Measurements from ENCODE around the gene PRDX3. TPM values are rescaled to one million over a fixed set of nuclear protein-coding genes. Genes with fewer than 3 reads are reported as not detected.
"Not testable (repeated sequence)": the region's sequence is repeated elsewhere in the genome, so short reads cannot be mapped to it uniquely, and the experiment has no call there.

PRDX3 gene
- total and polyA plus RNA-seq, 8 donors, result 27.1 to 87.4 (median 45.0) TPM

DNA sequence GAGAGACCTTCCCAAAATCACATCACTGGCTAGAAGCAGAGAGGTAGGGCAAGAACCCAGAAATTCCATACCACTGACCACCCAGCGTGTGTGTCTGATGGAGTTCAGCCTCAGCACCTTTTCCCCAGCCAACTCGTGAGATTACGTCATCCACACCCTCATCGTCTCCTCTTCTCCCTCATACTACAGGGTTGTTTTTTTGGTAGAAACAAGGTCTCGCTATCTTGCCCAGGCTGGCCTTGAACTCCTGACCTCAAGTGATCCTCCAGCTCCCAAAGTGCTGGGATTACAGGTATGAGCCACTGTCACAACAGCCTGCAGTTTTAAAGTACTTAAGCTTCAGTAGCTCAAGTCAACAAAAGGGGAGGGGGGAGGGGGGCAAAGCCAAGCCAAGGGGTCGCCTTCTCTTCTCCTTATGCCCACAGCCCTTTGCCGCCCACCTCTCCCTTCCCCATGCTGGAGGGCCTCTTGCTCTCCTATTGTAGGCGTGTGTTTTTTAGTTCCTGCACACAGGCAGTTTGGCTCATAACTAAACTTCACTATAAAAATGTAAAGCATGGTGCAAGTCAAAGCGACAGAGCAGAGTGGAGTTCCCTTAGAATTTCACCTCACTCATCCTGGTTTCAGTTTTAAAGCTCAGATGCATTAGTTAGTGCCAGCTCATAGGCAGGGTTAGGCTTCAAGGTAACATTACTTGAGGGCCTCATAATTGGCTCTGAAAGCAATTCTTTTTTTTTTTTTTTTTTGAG, 5.2 kb upstream of the PRDX3 start:
- TF ChIP-seq, protein P1, sequence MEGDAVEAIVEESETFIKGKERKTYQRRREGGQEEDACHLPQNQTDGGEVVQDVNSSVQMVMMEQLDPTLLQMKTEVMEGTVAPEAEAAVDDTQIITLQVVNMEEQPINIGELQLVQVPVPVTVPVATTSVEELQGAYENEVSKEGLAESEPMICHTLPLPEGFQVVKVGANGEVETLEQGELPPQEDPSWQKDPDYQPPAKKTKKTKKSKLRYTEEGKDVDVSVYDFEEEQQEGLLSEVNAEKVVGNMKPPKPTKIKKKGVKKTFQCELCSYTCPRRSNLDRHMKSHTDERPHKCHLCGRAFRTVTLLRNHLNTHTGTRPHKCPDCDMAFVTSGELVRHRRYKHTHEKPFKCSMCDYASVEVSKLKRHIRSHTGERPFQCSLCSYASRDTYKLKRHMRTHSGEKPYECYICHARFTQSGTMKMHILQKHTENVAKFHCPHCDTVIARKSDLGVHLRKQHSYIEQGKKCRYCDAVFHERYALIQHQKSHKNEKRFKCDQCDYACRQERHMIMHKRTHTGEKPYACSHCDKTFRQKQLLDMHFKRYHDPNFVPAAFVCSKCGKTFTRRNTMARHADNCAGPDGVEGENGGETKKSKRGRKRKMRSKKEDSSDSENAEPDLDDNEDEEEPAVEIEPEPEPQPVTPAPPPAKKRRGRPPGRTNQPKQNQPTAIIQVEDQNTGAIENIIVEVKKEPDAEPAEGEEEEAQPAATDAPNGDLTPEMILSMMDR (IDR thresholded peaks at IDR 0.05), result no peak
- Histone ChIP-seq H3K4me1 (no peaks in the 10 kb centered on the region), H3K4me3 (no peak overlapping the region), H3K36me3 (no peaks in the 10 kb centered on the region), H3K27me3 (no peaks in the 10 kb centered on the region), H3K9me3 (no peaks in the 10 kb centered on the region), H3K27ac (no peak overlapping the region)
- ATAC-seq, result no peak
- FAIRE-seq, result no peak
- WGBS, 2 donors, result 91 to 95% methylated on average over 8 to 9 of the region's 9 CpGs
- no peak for DNase-seq
- intact Hi-C loops (cut with DNase I), result no loop called here

DNA sequence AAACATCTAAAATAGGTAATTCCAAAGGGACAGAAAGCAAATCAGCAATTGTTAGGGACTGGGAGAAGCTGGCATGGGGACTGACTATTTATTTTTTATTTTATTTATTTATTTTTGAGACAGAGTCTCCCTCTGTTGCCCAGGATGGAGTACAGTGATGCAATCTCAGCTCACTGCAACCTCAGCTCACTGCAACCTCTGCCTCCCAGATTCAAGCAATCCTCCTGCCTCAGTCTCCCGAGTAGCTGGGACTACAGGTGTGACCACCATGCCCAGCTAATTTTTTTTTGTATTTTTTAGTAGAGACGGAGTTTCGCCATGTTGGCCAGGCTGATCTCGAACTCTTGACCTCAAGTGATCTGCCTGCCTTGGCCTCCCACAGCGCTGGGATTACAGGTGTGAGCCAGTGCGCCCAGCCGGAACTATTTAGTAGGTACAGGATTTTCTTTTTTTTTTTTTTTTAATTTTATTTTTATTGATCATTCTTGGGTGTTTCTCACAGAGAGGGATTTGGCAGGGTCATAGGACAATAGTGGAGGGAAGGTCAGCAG, 2.3 kb upstream of the PRDX3 start:
- DNase-seq; H3K27me3 ChIP-seq; H3K4me1 ChIP-seq; ATAC-seq; intact Hi-C loops (cut with DNase I); H3K4me3 ChIP-seq; H3K27ac ChIP-seq; FAIRE-seq; H3K36me3 ChIP-seq; H3K9me3 ChIP-seq: not testable (repeated sequence)
- 95 to 97% methylated on average over 7 of the region's 7 CpGs for WGBS, 2 donors

DNA sequence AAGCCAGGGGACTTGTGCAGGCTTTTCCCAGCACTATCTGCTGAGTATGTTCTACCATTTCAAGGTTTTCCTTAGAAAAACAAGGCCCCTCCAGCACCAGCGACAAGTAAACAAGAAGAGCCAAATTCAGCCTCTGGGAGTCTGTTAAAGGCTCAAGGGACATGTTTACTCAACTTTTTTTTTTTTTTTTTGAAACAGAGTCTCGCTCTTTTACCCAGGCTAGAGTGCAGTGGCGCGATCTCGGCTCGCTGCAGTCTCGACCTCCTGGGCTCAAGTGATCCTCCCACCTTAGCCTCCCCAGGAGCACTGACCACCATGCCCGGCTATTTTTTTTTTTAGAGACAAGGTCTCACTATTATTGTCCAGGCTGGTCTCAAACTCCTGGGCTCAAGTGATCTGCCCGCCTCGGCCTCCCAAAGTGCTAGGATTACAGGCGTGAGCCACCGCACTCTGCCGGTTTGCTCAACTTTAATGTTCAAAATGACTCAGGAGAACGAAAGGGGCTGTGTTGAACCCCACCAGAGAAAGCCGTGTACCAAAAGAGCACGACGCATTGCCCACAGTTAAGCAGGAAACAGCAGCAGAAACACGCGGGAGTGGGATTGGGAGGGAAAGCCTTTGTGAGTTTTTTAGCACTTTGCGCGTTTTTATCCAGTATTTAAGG, 772 bp downstream of the PRDX3 start:
- Histone ChIP-seq H3K4me1 (peaks cover 0 to 3% (median 0%) of the 10 kb centered on the region in 3 donors), H3K27ac (peak overlapping the region in 3 of 4 donors; percentile 50 to 91 (median 74)), H3K36me3 (peaks cover 0 to 6% (median 2%) of the 10 kb centered on the region in 3 donors), H3K4me3 (peak overlapping the region; percentile 63 to 92 (median 88)), H3K27me3 (no peaks in the 10 kb centered on the region), H3K9me3 (no peaks in the 10 kb centered on the region)
- TF ChIP-seq, protein P1 (IDR thresholded peaks at IDR 0.05), result no peak
- intact Hi-C loops (cut with DNase I), result no loop called here
- ATAC-seq (peak; percentile 5 to 38 (median 22)), DNase-seq (peak in 1 of 6 donors; percentile 21), FAIRE-seq (no peak)
- 4 to 6% methylated on average over 21 of the region's 21 CpGs for WGBS, 2 donors

DNA sequence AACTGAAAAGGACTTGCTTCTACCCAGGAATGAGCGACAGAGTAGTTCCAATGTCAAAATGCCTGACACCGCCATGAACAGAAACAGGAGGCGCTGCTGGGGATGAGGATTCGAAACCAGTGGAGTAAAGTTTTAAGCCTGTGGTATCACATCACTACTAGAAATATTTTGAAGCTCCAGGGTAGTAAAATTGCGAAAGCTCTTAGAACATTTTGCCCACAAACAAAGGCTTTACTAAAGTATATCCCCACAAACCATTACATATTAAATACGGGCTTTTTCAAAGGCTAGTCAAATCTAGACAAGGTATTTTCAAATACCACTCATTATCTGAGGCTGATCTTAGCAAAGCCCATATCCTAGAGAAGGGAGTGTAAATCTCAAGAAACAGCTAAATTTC, 2.4 kb downstream of the PRDX3 start:
- no peak overlapping the region for H3K27ac ChIP-seq
- FAIRE-seq, result no peak
- intact Hi-C loops (cut with DNase I), result no loop called here
- no peak for DNase-seq
- TF ChIP-seq, protein P1 (IDR thresholded peaks at IDR 0.05), result no peak
- 96 to 98% methylated on average over 6 of the region's 6 CpGs for WGBS, 2 donors
- no peak for ATAC-seq
- H3K4me3 ChIP-seq, result no peak overlapping the region
- H3K4me1 ChIP-seq, result peaks cover 0 to 3% (median 0%) of the 10 kb centered on the region in 3 donors
- peaks cover 3 to 19% (median 19%) of the 10 kb centered on the region in 3 donors for H3K36me3 ChIP-seq
- no peaks in the 10 kb centered on the region for H3K9me3 ChIP-seq
- no peaks in the 10 kb centered on the region for H3K27me3 ChIP-seq

DNA sequence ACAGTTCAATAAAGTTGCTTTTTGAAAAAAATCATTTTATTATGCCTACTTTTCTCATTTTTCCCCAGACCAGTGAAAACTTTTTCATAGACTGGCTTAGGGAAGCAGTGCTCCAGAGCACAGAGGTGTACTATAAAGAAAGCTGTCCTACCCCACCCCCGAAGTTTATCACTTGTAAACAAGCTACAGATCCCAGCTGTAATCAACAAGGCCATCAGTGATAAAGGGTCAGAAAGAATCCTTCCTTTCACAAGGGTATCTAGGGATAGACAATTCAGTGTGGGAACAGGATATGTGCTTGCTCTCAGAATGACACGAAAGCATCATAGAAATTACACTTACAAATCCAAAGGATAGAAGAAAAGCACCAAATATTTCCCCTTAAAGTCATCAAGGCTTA, 4.5 kb downstream of the PRDX3 start:
- Histone ChIP-seq H3K4me3 (no peak overlapping the region), H3K36me3 (peaks cover 3 to 27% (median 24%) of the 10 kb centered on the region in 3 donors), H3K4me1 (peaks cover 0 to 3% (median 0%) of the 10 kb centered on the region in 3 donors), H3K9me3 (no peaks in the 10 kb centered on the region), H3K27ac (no peak overlapping the region), H3K27me3 (no peaks in the 10 kb centered on the region)
- ATAC-seq (no peak), FAIRE-seq (no peak), DNase-seq (no peak)
- WGBS, 2 donors, result 59% methylated on average over 2 of the region's 2 CpGs
- intact Hi-C loops (cut with DNase I), result no loop called here
- TF ChIP-seq, protein P1 (IDR thresholded peaks at IDR 0.05), result no peak

All from pancreas (tissue), 10 donors.